ENCODE measurements around the gene OGFOD1. TPM values are rescaled to one million over a fixed set of nuclear protein-coding genes. Genes with fewer than 3 reads are reported as not detected.

OGFOD1 gene
- total RNA-seq: 46.3 and 50.6 TPM in 2 replicates
- long read RNA-seq, full-length matches to known transcripts: 249 of 279 reads
- long read RNA-seq, partial matches to known transcripts: 17 of 279 reads
- long read RNA-seq, other reads (novel, unspliced or antisense): 13 of 279 reads

DNA sequence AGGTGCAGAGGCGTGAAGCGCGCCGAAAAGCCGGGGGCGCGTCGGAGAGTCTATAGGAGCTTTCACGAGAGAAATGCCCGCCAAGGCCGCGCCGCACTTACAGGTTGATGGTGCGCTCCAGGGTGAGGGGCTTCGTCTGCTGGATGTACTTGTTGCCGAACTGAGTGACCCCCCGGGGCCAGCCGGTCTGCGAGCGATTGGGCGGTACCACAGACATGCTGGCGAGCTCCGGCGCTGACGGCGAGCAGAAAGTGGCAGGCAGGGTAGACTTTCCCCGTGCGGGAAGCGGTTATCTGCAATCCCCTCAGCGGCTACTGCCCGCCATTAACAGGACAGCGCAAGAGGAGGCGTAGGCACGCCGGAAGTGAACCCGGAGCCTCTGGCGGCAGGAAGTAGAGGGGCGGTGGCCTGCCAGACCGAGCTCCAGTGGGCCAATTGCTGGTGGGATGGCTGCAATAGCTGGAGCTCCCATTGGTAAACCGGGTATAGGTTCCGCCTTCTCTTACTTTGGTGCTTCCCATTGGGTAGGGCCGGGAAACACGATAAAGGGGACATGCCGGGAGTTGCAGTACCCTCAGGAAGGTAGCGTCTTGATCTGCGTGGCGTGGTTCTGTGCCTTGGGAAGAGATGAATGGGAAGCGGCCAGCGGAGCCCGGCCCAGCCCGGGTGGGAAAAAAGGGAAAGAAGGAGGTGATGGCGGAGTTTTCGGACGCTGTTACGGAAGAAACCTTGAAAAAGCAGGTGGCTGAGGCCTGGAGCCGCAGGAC, at the start of gene OGFOD1, which contains the start of gene NUDT21:
Gene OGFOD1, plus strand, starts transcription at position 569 of the 767 bp plus-strand sequence. Its CDS starts 59 bp downstream, at position 628.
Gene NUDT21, minus strand, starts transcription at position 347 of the 767 bp plus-strand sequence. Its CDS starts 130 bp downstream, at position 217.
- Mint-ChIP-seq H3K9me3 (ENCODE audit: unreplicated experiment) (no peaks in the 10 kb centered on the region), H3K36me3 (ENCODE audit: unreplicated experiment) (peaks cover 20% of the 10 kb centered on the region), H3K4me3 (ENCODE audit: unreplicated experiment) (peak within 1 kb of the TSS; percentile 98), H3K27ac (ENCODE audit: unreplicated experiment) (peak within 1 kb of the TSS; percentile 96), H3K27me3 (ENCODE audit: unreplicated experiment) (no peaks in the 10 kb centered on the region), H3K4me1 (ENCODE audit: unreplicated experiment) (peaks cover 40% of the 10 kb centered on the region)
- TF ChIP-seq, protein P1, sequence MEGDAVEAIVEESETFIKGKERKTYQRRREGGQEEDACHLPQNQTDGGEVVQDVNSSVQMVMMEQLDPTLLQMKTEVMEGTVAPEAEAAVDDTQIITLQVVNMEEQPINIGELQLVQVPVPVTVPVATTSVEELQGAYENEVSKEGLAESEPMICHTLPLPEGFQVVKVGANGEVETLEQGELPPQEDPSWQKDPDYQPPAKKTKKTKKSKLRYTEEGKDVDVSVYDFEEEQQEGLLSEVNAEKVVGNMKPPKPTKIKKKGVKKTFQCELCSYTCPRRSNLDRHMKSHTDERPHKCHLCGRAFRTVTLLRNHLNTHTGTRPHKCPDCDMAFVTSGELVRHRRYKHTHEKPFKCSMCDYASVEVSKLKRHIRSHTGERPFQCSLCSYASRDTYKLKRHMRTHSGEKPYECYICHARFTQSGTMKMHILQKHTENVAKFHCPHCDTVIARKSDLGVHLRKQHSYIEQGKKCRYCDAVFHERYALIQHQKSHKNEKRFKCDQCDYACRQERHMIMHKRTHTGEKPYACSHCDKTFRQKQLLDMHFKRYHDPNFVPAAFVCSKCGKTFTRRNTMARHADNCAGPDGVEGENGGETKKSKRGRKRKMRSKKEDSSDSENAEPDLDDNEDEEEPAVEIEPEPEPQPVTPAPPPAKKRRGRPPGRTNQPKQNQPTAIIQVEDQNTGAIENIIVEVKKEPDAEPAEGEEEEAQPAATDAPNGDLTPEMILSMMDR (IDR thresholded peaks at IDR 0.05): peak; percentile 7
- peak; percentile 97 for DNase-seq (ENCODE audit: extremely low spot score, unreplicated experiment)

DNA sequence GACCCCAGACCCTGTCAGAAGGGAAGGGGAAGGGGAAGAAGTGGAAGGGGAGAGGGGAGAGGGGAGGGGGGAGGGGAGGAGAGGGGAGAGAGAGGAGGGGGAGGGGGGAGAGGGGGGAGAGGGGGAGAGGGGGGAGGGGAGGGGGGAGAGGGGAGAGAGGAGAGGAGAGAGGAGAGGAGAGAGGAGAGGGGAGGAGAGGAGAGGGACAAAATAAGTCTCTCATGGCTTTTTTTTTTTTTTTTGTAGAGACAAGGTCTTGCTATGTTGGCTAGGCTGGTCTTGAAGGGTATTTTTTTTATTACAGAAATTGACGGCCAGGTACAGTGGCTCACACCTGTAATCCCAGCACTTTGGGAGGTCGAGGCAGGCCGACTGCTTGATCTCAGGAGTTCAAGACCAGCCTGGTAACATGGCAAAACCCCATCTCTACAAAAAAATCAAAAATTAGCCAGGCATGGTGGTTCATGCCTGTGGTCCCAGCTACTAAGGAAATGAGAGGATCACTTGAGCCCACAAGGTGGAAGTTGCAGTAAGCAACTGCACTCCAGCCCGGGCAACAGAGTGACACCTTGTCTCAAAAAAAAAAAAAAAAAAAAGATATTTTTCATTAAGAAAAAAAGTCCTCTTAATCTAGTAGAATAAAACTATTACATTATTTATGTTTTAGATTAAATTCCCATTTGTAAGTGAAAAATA, 45.2 kb upstream of the OGFOD1 start:
- H3K4me1 Mint-ChIP-seq (ENCODE audit: unreplicated experiment): no peaks in the 10 kb centered on the region
- no peaks in the 10 kb centered on the region for H3K27me3 Mint-ChIP-seq (ENCODE audit: unreplicated experiment)
- H3K9me3 Mint-ChIP-seq (ENCODE audit: unreplicated experiment): no peaks in the 10 kb centered on the region
- no peak overlapping the region for H3K27ac Mint-ChIP-seq (ENCODE audit: unreplicated experiment)
- no peak for DNase-seq (ENCODE audit: extremely low spot score, unreplicated experiment)
- TF ChIP-seq, protein P1 (IDR thresholded peaks at IDR 0.05): no peak
- peaks cover 55% of the 10 kb centered on the region for H3K36me3 Mint-ChIP-seq (ENCODE audit: unreplicated experiment)
- H3K4me3 Mint-ChIP-seq (ENCODE audit: unreplicated experiment): no peak overlapping the region

DNA sequence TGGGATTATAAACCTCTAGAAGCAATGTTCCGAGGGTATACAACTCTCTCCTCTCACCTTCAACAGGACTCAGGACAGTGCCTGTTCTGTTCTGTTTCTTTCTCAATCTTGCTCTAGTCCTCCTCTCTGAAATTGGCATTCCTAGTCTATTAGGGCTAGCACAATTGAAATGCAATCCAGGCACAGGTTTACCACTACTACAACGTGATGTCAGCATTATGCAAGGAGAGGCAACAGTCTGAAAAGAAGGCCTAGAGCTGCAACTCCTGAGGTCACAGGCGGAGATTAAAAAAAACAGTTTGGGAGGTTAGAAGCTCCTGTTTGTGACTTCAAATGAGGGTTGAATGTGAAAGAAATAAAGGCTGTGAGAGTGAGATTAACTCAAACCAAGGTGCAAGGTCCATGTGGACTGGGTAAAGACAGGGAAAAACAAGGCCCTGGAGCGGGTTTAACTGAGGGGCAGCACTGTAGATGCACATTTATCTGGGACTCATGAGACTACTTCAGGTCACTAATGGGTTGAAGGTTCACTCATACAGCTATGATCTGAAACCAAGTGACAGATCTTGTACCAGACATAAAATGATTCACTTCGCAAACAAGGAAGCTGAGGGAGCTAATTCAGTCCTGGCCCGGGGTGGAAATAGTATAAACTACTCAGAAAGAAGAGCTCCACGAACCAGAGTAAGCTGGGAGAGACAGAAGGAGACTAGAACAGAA, 42.8 kb upstream of the OGFOD1 start:
- no peaks in the 10 kb centered on the region for H3K27me3 Mint-ChIP-seq (ENCODE audit: unreplicated experiment)
- H3K4me3 Mint-ChIP-seq (ENCODE audit: unreplicated experiment): no peak overlapping the region
- peaks cover 1% of the 10 kb centered on the region for H3K4me1 Mint-ChIP-seq (ENCODE audit: unreplicated experiment)
- no peak for DNase-seq (ENCODE audit: extremely low spot score, unreplicated experiment)
- H3K36me3 Mint-ChIP-seq (ENCODE audit: unreplicated experiment): peaks cover 53% of the 10 kb centered on the region
- TF ChIP-seq, protein P1 (IDR thresholded peaks at IDR 0.05): no peak
- H3K9me3 Mint-ChIP-seq (ENCODE audit: unreplicated experiment): no peaks in the 10 kb centered on the region
- H3K27ac Mint-ChIP-seq (ENCODE audit: unreplicated experiment): no peak overlapping the region

DNA sequence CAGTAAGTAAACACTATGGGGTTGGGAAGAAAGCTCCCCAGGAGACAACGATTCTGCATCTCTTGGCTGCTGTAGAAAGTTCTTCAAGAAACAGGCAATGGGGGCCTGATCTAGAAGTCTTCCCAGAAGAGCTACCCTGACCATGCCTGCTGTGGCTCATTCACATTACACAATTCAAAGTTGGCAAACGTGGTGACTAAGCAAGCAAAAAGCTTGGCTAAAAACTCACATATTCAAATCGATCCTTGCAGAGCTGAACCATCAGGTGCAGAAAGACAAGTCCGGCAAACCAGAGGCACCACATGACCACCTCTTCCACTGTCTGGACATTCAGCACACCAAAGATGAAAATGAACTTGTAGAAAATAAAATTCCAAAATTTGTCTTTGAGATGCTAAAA, 42.2 kb upstream of the OGFOD1 start:
- H3K27ac Mint-ChIP-seq (ENCODE audit: unreplicated experiment): no peak overlapping the region
- peaks cover 4% of the 10 kb centered on the region for H3K4me1 Mint-ChIP-seq (ENCODE audit: unreplicated experiment)
- H3K4me3 Mint-ChIP-seq (ENCODE audit: unreplicated experiment): no peak overlapping the region
- TF ChIP-seq, protein P1 (IDR thresholded peaks at IDR 0.05): no peak
- no peaks in the 10 kb centered on the region for H3K9me3 Mint-ChIP-seq (ENCODE audit: unreplicated experiment)
- peaks cover 56% of the 10 kb centered on the region for H3K36me3 Mint-ChIP-seq (ENCODE audit: unreplicated experiment)
- no peak for DNase-seq (ENCODE audit: extremely low spot score, unreplicated experiment)
- H3K27me3 Mint-ChIP-seq (ENCODE audit: unreplicated experiment): no peaks in the 10 kb centered on the region
